SK-N-MC (cell line): ENCODE results near the gene PPM1A.

Source experiments
- EZH2 ChIP-seq: fragments of 200-600 bp; sonication (generic); IDR thresholded peaks from one replicate; pipeline ENCODE4 v1.6.1; 2017; ENCODE audit warnings: antibody characterized with exemption
- POLR2AphosphoS5 ChIP-seq: IDR thresholded peaks from 2 replicates; pipeline ENCODE4 v1.6.1; 2012; ENCODE audit warnings: mild to moderate bottlenecking, low read depth, low read length, borderline replicate concordance

DNA sequence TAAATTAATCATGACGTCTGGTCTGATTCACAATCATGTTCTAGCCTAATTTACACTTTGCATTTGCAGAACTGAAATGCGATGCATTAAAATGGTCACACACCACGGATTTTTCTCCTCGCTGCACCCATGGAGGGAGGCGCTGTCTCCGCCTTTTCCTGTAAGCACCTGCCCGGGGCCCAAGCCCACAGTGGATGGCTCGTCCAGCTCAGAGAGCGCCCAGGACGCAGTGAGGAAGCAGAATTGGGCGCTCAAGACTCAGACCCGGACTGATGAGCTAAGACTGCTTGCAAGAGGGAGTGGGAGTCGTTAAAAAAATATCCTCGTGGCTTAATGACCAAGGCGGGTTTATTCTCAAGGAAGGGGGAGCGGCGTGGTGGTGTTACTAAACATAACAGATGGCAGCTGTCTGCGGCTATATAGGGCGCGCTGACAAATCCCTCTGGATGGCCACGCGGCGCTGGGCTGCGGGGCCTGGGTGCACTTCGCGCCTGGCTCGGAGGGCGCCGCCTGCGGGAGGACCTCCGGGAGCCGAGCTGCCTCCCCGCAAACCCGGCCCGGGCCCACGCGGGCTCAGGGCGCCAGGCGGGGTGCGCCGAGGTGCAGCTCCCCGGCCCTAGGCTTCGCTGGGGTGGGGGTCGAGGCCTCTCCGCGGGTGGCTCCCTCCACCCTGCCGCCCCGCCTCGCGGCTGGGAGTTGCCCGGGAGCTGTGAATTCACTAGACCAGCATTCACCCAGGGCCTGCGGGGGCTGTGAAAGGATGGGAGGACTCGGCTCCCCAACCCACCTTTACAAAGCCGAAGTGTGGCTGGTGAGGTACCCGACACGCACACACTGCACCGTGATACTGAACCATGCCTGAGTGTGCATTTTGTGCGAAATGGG lies 78.7 kb downstream of the PPM1A start:
- TF ChIP-seq EZH2, result no peak
- no peak for TF ChIP-seq POLR2AphosphoS5
